Mammary epithelial cell (primary cell): ENCODE data around the gene TAF4.

Source experiments
- CTCF ChIP-seq, 2 donors: IDR thresholded peaks in 1 of 2; conservative IDR thresholded peaks in 1 of 2; 2 replicates each; pipeline ENCODE4 v1.5.1; 2011 to 2012; ENCODE audit warnings: inconsistent platforms in 2 of 2, low read length in 2 of 2, mild to moderate bottlenecking in 2 of 2, control low read depth in 1 of 2, low read depth in 1 of 2; ENCODE audit not compliant: insufficient read depth in 1 of 2; ENCODE audit errors: extremely low read depth in 1 of 2
- EZH2 ChIP-seq: IDR thresholded peaks from 2 replicates; pipeline ENCODE4 v1.6.1; 2012; ENCODE audit warnings: low read length, inconsistent platforms, borderline replicate concordance

- TF ChIP-seq CTCF (conservative IDR thresholded peaks at IDR 0.05 in 1 of 2, IDR thresholded peaks at IDR 0.05 in 1 of 2; ENCODE audit: extremely low read depth in 1 of 2, insufficient read depth in 1 of 2, low read depth in 1 of 2, low read length in 2 of 2) (no peak), EZH2 (no peak)
These were observed 71.1 kb downstream of the TAF4 start for GRCh38 chr20:61994546-61994945.
